H1 (cell line): ENCODE measurements around the gene RNF183. TPM values are rescaled to one million over a fixed set of nuclear protein-coding genes. Genes with fewer than 3 reads are reported as not detected.

Experiments
- CTCF ChIA-PET: fragments of 300-600 bp; sonication (Branson Sonifier 250); formaldehyde crosslinking; loops from one replicate; lab custom pipeline; 2021; ENCODE audit not compliant: partially characterized antibody; lab: Charles Lee
- POLR2A ChIA-PET: fragments of 300-600 bp; sonication (Branson Sonifier 250); formaldehyde crosslinking; loops from one replicate; lab custom pipeline; 2021; ENCODE audit warnings: inconsistent platforms; ENCODE audit not compliant: partially characterized antibody; lab: Charles Lee
- DNase-seq, 2 experiments: peaks; one replicate each; pipeline versions ENCODE4 v3.0.0 to v3.0.0-alpha.2; 2010 to 2022; ENCODE audit warnings: low spot score in 2 of 2, low read depth in 1 of 2, mixed read lengths in 1 of 2
- FAIRE-seq: peaks from 2 replicates; lab custom pipeline; 2011; peaks lifted over from hg19 to GRCh38; lab: Jason Lieb, UNC
- H2AFZ ChIP-seq: 2 replicates; pipeline ENCODE4 v1.8.1; 2012; ENCODE audit warnings: low read length, inconsistent platforms
- H2AK5ac ChIP-seq: 2 replicates; pipeline ENCODE4 v1.6.1; 2013; ENCODE audit warnings: low read depth, low read length
- H2BK120ac ChIP-seq: replicated peaks from 2 replicates; pipeline ENCODE3; 2013; ENCODE audit warnings: low read depth, low read length, inconsistent platforms
- H2BK12ac ChIP-seq: 2 replicates; pipeline ENCODE4 v1.6.1; 2013; ENCODE audit warnings: low read depth, low read length
- H2BK15ac ChIP-seq: 2 replicates; pipeline ENCODE4 v1.6.1; 2013; ENCODE audit warnings: low read length
- H2BK20ac ChIP-seq: 2 replicates; pipeline ENCODE4 v1.6.1; 2013; ENCODE audit warnings: low read length
- H2BK5ac ChIP-seq: 2 replicates; pipeline ENCODE4 v1.6.1; 2013; ENCODE audit warnings: low read depth, low read length
- H3K14ac ChIP-seq: 2 replicates; pipeline ENCODE4 v1.6.1; 2013; ENCODE audit warnings: inconsistent platforms; ENCODE audit not compliant: insufficient read length
- H3K18ac ChIP-seq: 2 replicates; pipeline ENCODE4 v1.6.1; 2013; ENCODE audit warnings: low read length; ENCODE audit errors: extremely low read depth
- H3K23ac ChIP-seq: 2 replicates; pipeline ENCODE4 v1.6.1; 2013; ENCODE audit warnings: inconsistent platforms; ENCODE audit not compliant: insufficient read length
- H3K23me2 ChIP-seq: 2 replicates; pipeline ENCODE4 v1.6.1; 2013; ENCODE audit warnings: low read depth, low read length
- H3K27ac ChIP-seq: 2 replicates; pipeline ENCODE4 v1.6.1; 2011; ENCODE audit warnings: low read depth, low read length, inconsistent platforms
- H3K27me3 ChIP-seq, 4 experiments: replicated peaks in 1 of 4; 1 replicate in 1 of 4; 2 replicates in 3 of 4; pipeline versions ENCODE4 v1.6.1 to v1.8.1; 2011 to 2013; ENCODE audit warnings: low read length in 3 of 4, mild to moderate bottlenecking in 3 of 4, inconsistent platforms in 2 of 4, mixed read lengths in 2 of 4, moderate library complexity in 1 of 4; ENCODE audit not compliant: control insufficient read depth in 3 of 4, insufficient read depth in 3 of 4; ENCODE audit errors: extremely low read depth in 1 of 4
- H3K36me3 ChIP-seq, 4 experiments: 2 replicates each; pipeline versions ENCODE4 v1.6.1 to v1.8.1; 2011 to 2013; ENCODE audit warnings: mild to moderate bottlenecking in 4 of 4, low read length in 3 of 4, moderate library complexity in 2 of 4, control low read depth in 1 of 4, inconsistent platforms in 1 of 4; ENCODE audit not compliant: insufficient read depth in 4 of 4, control insufficient read depth in 2 of 4
- H3K4ac ChIP-seq: replicated peaks from 2 replicates; pipeline ENCODE3; 2013; ENCODE audit warnings: low read length, low read depth, mixed read lengths, inconsistent platforms; ENCODE audit not compliant: insufficient read length
- H3K4me1 ChIP-seq, 4 experiments: replicated peaks in 1 of 4; 1 replicate in 1 of 4; 2 replicates in 3 of 4; pipeline versions ENCODE4 v1.6.1 to v1.8.1; 2011 to 2013; ENCODE audit warnings: low read length in 3 of 4, inconsistent platforms in 2 of 4, mixed read lengths in 1 of 4; ENCODE audit not compliant: insufficient read depth in 4 of 4, control insufficient read depth in 3 of 4
- H3K4me2 ChIP-seq, 2 experiments: 2 replicates each; pipeline versions ENCODE4 v1.6.1 to v1.8.1; 2011 to 2013; ENCODE audit warnings: low read depth in 2 of 2, low read length in 2 of 2, control low read depth in 1 of 2, inconsistent platforms in 1 of 2, mild to moderate bottlenecking in 1 of 2; ENCODE audit not compliant: insufficient read depth in 1 of 2
- H3K4me3 ChIP-seq, 4 experiments: fragments of 200-600, 300-600 bp in 1 of 4; sonication (generic), shearing (Covaris generic), sonication (Bioruptor Twin) in 1 of 4; 2 replicates each; pipeline versions ENCODE4 v1.5.1 to v1.8.1; 2011 to 2016; ENCODE audit warnings: low read length in 4 of 4, low read depth in 3 of 4, control low read depth in 2 of 4, inconsistent platforms in 2 of 4, mild to moderate bottlenecking in 2 of 4, mixed read lengths in 1 of 4, moderate library complexity in 1 of 4; ENCODE audit not compliant: insufficient read depth in 2 of 4; ENCODE audit errors: extremely low read depth in 1 of 4
- H3K56ac ChIP-seq: replicated peaks from 2 replicates; pipeline ENCODE3; 2013; ENCODE audit warnings: low read depth, mild to moderate bottlenecking, mixed read lengths, low read length, inconsistent platforms; ENCODE audit not compliant: insufficient read length
- H3K79me1 ChIP-seq: 2 replicates; pipeline ENCODE4 v1.6.1; 2013; ENCODE audit warnings: low read depth, low read length, control low read depth
- H3K79me2 ChIP-seq, 2 experiments: 2 replicates each; pipeline versions ENCODE4 v1.6.1 to v1.8.1; 2012 to 2013; ENCODE audit warnings: low read length in 2 of 2, mild to moderate bottlenecking in 2 of 2, inconsistent platforms in 1 of 2; ENCODE audit not compliant: insufficient read depth in 2 of 2, control insufficient read depth in 1 of 2
- H3K9ac ChIP-seq, 4 experiments: replicated peaks in 1 of 4; 1 replicate in 1 of 4; 2 replicates in 3 of 4; pipeline versions ENCODE4 v1.6.1 to v1.8.1; 2011 to 2013; ENCODE audit warnings: low read depth in 3 of 4, low read length in 3 of 4, control low read depth in 2 of 4, mild to moderate bottlenecking in 2 of 4, moderate library complexity in 2 of 4, inconsistent platforms in 1 of 4; ENCODE audit errors: extremely low read depth in 1 of 4
- H3K9me3 ChIP-seq, 2 experiments: 2 replicates each; pipeline versions ENCODE4 v1.6.1 to v1.8.1; 2012 to 2013; ENCODE audit warnings: mild to moderate bottlenecking in 2 of 2, moderate library complexity in 2 of 2, control low read depth in 1 of 2, inconsistent platforms in 1 of 2, low read depth in 1 of 2, low read length in 1 of 2, mixed read lengths in 1 of 2; ENCODE audit not compliant: insufficient read depth in 2 of 2
- H4K20me1 ChIP-seq, 2 experiments: replicated peaks in 1 of 2; 2 replicates each; pipeline versions ENCODE3 to v1.8.1; 2011 to 2013; ENCODE audit warnings: inconsistent platforms in 2 of 2, low read length in 2 of 2, mild to moderate bottlenecking in 1 of 2; ENCODE audit not compliant: insufficient read depth in 2 of 2, control insufficient read depth in 1 of 2
- H4K5ac ChIP-seq: 2 replicates; pipeline ENCODE4 v1.6.1; 2013; ENCODE audit warnings: low read length, low read depth, mixed read lengths, inconsistent platforms; ENCODE audit not compliant: insufficient read length
- H4K8ac ChIP-seq: 2 replicates; pipeline ENCODE4 v1.8.0; 2013; ENCODE audit warnings: mild to moderate bottlenecking, moderate library complexity, low read length, inconsistent platforms; ENCODE audit not compliant: insufficient read depth; ENCODE audit errors: extremely low read depth
- H4K91ac ChIP-seq: replicated peaks from 2 replicates; pipeline ENCODE3; 2013; ENCODE audit warnings: low read length, mixed read lengths, inconsistent platforms; ENCODE audit not compliant: insufficient read length
- CHD2 ChIP-seq: IDR thresholded peaks from 2 replicates; pipeline ENCODE4 v1.6.1; 2012; ENCODE audit warnings: low read length, improper control_type of control experiment
- E2F6 ChIP-seq: IDR thresholded peaks from 2 replicates; pipeline ENCODE4 v1.6.1; 2012; ENCODE audit warnings: inconsistent platforms
- GABPA ChIP-seq: IDR thresholded peaks from 2 replicates; pipeline ENCODE4 v1.6.1; 2011; ENCODE audit warnings: mild to moderate bottlenecking, low read length, moderate library complexity, borderline replicate concordance; ENCODE audit not compliant: insufficient read depth
- MAFK ChIP-seq: IDR thresholded peaks from 2 replicates; pipeline ENCODE4 v1.6.1; 2012; ENCODE audit warnings: low read depth, mild to moderate bottlenecking, improper control_type of control experiment, low read length
- SP1 ChIP-seq: IDR thresholded peaks from 2 replicates; pipeline ENCODE4 v1.6.1; 2011; ENCODE audit warnings: low read depth, low read length
- YY1 ChIP-seq: IDR thresholded peaks from 2 replicates; pipeline ENCODE4 v1.6.1; 2011; ENCODE audit warnings: low read depth, mild to moderate bottlenecking, low read length
- WGBS, 2 experiments: shearing (Covaris generic) in 1 of 2; methylation state at CpG; one replicate each; pipeline versions ENCODE4 v1.1.6 to v1.1.7; 2013 to 2015; ENCODE audit warnings: low lambda C conversion rate in 2 of 2, mixed read lengths in 2 of 2, inconsistent platforms in 1 of 2, low coverage in 1 of 2, missing lambda C conversion rate in 1 of 2; ENCODE audit not compliant: insufficient replicate concordance in 2 of 2, insufficient coverage in 1 of 2, insufficient read length in 1 of 2; ENCODE audit errors: extremely low coverage in 1 of 2, missing lambda C conversion rate in 1 of 2; 5-methylcytosine and 5-hydroxymethylcytosine counted together
- polyA plus RNA-seq, 7 experiments: library from polyadenylated mRNA; depleted of rRNA in 3 of 7; stranded (reverse) in 5 of 7; unstranded in 2 of 7; fragments of >200 nt in 5 of 7; fragments of 200-250 nt in 2 of 7; gene quantifications; 1 replicate in 5 of 7; 2 replicates in 1 of 7; 4 replicates in 1 of 7; pipeline versions ENCODE4 v1.2.1 to v1.2.3, GENCODE V29; 2011 to 2013; ENCODE audit warnings: missing spikeins in 2 of 7, mixed read lengths in 2 of 7
- total RNA-seq: library from RNA; stranded (reverse); fragmentation: NEBNext Ultra II Directional; extraction: Animal tissue kit (Norgen Biotek cat#: 25700); gene quantifications from 2 replicates; pipeline ENCODE4 v1.2.1, GENCODE V29; 2021

RNF183 gene
- total and polyA plus RNA-seq, 2 of the 8 experiments (the other 6 are each of a cell fraction or from before 2014, with no cell fraction given) = 0.15 TPM; not detected in 1

- Histone ChIP-seq H2AK5ac (no peak overlapping the region), H3K4ac (no peak overlapping the region), H2BK12ac (no peak overlapping the region), H4K5ac (no peak overlapping the region), H4K8ac (no peak overlapping the region), H3K9me3 (no peaks in the 10 kb centered on the region), H3K56ac (no peak overlapping the region), H2BK20ac (no peak overlapping the region), H3K79me1 (no peaks in the 10 kb centered on the region), H3K23me2 (no peaks in the 10 kb centered on the region), H3K4me1 (no peaks in the 10 kb centered on the region), H3K4me2 (no peak overlapping the region), H2AFZ (no peak overlapping the region), H3K18ac (no peak overlapping the region), H3K27me3 (no peaks in the 10 kb centered on the region; a peak in 1 of 7 replicates), H2BK5ac (no peak overlapping the region), H2BK15ac (no peak overlapping the region), H3K27ac (no peak overlapping the region), H2BK120ac (no peak overlapping the region), H3K9ac (no peak overlapping the region), H4K20me1 (no peaks in the 10 kb centered on the region), H3K4me3 (no peak overlapping the region), H3K14ac (no peak overlapping the region), H3K79me2 (no peaks in the 10 kb centered on the region), H3K23ac (no peak overlapping the region), H4K91ac (no peak overlapping the region), H3K36me3 (no peaks in the 10 kb centered on the region)
- ChIA-PET CTCF (interaction anchor here (0.7 to 4.2 kb wide), 7 partner anchors 8 to 280 kb away, joined by 3 to 30 read pairs (median 5); partner anchors contain the start of gene ALAD), POLR2A (interaction anchor here (0.6 to 1.1 kb wide), 3 partner anchors 12 to 34 kb away, joined by 3 read pairs; no protein-coding TSS in a partner anchor)
- FAIRE-seq (no peak), DNase-seq (no peak)
- 77% methylated on average over 3 of the region's 3 CpGs; no CpG with 5 or more reads in 1 of the 2 experiments for WGBS, 2 experiments
- TF ChIP-seq SP1 (no peak), YY1 (no peak), E2F6 (no peak), MAFK (no peak), CHD2 (no peak), GABPA (no peak)
Measured at GRCh38 chr9:113311961-113312360, 8.8 kb upstream of the RNF183 start.
